HG03521 (cell line): ENCODE measurements around the gene RASSF3.
"Not testable (repeated sequence)": the region's sequence is repeated elsewhere in the genome, so short reads cannot be mapped to it uniquely, and the experiment has no call there.

ENCODE experiments used
- ATAC-seq: cut with Tn5 transposase; IDR thresholded peaks from one replicate; pipeline ENCODE4 v1.9.1; 2021; ENCODE audit warnings: mild to moderate bottlenecking, moderate library complexity; ENCODE audit not compliant: unreplicated experiment

Gene RASSF3

DNA sequence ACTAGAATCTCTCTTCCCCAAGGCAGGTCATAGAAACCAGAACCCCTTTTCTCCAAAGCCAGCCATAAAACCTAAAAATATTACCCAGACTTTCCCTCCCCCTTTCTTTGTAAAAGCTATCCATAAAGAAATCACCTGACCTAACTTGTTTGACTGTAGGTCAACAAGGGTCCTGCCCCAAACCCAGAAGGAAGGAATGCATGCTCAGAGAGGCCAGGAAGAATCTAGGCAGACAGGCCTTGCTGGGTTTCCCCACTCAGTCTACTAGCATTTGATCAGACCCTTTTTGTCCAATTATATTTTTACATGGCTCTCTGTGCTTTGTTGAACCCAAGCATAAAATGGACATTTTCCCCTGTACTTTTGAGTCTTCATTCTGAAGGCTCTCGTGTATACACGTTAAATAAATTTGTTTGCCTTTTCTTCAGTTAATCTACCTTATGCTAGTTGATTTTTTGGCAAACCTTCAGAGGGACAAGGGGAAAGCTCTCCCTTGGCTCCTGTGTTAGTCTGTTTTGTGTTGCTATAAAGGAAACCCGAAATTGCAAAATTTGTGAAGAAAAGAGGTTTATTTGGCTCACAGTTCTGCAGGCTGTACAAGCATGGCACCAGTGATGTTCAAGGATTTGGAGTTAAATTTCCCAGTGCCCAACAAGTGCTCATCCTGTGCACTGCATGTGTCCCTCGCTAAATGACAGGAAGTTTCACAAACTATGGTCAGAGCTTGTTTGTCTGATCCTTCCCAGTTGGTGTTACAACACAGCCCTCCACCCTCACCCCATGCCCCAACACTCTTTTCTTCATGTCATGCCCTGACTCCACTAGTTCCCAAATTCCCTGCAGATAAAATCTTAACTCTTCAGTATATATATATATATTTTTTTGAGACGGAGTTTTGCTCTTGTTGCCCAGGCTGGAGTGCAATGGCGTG is 14.2 kb upstream of the RASSF3 start:
- no peak for ATAC-seq

DNA sequence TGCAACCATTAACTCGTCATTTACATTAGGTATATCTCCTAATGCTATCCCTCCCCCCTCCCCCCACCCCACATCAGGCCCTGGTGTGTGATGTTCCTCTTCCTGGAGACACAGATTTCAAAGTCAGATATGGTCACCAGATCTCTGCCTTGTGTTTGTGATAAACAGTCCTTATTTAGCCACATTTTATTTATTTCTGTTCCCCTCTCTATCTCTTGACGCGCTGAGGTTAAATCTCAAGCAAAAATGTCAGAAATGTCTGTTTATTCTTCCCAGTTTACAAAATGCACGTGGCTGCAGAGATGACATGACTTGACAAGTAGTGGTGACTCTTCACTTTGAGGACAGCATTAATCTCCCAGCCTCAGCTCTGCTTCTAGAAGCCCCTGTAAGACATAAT is 11.5 kb upstream of the RASSF3 start:
- ATAC-seq = no peak

- no peak for ATAC-seq
These were observed 10.1 kb upstream of the RASSF3 start for GRCh38 chr12:64600164-64600561.

- ATAC-seq = no peak
These were observed 7.0 kb upstream of the RASSF3 start for GRCh38 chr12:64603183-64603841.

DNA sequence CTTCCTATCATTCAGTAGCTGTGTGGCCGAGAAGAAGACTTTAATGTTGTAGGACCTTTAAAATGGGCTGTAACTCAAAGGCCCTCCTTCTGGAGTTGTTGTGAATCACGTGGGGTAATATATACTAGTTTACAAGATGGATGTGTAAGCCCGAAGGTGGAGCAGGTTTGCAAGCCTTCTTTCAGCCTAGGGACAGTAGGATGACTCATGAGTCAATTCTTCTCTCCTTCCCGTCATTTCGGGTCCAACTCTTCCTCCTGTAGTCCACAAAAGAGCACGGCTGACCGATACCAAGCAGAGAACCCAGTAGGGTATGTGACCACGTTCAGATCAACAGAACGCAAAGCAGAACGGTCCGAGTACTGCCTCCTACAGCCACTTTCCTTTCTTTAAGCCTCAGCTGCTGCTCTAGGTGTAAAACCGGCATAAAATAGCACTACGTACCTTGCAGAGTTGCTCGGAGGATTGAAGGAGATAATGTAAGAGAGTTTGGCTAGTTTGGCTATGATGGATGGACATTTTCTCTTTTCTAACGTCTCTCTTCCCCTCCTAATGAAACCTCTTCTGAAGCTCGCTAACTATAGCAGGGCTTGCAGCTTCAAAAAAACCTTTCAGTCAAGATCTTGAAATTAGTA is 1.3 kb upstream of the RASSF3 start:
- peak; percentile 23 for ATAC-seq

- ATAC-seq = no peak
These were observed 688 bp upstream of the RASSF3 start for GRCh38 chr12:64609536-64610078.

GRCh38 chr12:64610660-64611340 is 505 bp downstream of the RASSF3 start:
- ATAC-seq = peak; percentile 47

DNA sequence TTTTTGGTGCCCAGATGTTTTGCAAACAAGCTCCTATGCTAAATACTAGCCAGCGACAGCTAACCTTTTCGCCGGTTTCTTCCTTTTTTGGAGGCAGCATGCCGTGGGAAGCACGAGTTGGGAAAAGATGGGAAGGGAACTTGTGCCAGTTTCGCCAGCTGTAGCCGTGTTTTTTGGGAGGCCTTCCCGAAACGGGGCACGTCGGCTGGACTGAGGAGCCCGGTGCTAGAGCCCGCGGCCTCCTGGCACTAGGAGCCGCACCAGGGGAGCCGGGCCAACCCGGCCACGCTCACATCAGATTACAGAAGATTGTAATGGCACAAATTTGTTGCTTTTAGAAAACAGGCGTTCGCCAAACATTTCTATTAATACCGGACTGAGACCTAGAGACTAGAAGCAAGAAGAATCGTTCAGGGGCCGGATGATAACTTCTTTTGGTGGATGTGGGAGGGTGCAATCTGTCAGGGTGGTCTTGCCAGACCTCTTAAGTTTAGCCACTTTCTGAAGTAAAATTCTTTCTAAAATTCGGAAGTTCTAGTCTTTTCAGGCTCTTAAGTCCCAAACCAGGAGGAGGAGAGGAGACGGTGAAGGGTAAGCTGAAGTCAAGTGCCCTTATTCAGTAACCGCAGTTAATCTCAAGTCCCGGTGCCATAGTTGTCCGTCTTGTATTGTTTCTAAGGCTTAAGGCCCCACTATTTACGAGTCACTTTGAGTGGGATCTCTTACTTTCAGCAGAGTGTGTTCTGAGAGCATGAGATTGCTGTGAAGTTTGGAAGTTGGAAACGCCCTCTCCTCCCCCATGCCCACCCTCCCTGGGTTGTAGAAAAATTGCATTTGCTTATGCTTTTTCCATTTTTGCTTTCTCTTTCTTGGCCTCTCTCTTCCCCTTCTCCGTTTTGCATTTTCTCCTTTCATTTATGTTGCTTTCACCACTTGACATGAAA is 1.3 kb downstream of the RASSF3 start:
- no peak for ATAC-seq

GRCh38 chr12:64612843-64613242 is 2.5 kb downstream of the RASSF3 start:
- no peak for ATAC-seq

DNA sequence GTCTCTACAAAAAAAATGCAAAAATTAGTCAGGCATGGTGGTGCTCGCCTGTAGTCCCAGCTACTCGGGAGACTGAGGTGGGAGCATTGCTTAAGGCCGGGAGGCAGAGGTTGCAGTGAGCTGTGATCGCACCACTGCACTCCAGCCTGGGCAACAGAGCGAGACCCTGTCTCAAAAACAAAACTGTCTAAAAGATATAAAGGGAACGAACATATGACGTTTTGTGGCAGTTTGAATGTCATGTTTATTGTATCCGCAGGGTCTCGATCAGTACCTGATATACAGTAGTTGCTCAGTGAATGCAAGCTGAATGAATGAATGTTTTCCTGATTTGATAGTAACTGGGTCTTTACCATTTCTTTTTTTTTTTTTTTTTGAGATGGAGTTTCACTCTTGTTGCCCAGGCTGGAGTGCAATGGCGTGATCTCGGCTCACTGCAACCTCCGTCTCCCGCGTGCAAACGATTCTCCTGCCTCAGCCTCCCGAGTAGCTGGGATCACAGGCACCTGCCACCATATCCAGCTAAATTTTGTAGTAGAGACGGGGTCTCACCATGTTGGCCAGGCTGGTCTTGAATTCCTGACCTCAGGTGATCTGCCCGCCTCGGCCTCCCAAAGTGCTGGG is 3.6 kb downstream of the RASSF3 start:
- ATAC-seq = not testable (repeated sequence)

GRCh38 chr12:64616201-64616600 is 5.9 kb downstream of the RASSF3 start:
- no peak for ATAC-seq

DNA sequence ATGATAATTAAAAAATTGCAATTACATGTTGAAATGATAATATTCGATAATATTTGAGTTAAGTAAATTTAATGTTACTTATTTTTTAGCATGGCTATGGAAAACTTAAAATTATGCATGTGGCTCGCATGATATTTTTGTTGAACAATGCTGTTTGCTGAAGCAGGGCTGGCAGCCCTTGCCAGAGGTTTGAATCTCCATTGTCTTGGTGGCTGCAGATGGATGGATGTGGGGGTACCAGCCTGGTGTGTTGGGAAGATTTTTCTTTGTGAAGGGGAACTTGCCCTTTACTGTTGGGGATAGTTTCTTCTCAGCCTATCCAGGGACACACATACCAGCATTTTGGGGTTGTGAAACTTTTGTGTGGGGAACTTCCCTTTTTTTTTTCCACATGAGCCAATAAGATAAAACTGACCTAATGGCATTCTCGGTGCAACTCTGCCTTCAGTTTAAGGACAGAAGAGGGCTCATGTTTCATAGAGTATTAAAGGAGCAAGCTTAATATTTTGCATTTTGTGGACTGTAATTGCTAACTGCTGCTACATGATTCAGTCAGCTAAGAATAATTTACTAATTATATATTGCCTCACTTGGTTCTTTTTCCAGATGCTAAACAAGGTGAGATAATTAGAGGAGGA is 8.8 kb downstream of the RASSF3 start:
- ATAC-seq = peak; percentile 36

DNA sequence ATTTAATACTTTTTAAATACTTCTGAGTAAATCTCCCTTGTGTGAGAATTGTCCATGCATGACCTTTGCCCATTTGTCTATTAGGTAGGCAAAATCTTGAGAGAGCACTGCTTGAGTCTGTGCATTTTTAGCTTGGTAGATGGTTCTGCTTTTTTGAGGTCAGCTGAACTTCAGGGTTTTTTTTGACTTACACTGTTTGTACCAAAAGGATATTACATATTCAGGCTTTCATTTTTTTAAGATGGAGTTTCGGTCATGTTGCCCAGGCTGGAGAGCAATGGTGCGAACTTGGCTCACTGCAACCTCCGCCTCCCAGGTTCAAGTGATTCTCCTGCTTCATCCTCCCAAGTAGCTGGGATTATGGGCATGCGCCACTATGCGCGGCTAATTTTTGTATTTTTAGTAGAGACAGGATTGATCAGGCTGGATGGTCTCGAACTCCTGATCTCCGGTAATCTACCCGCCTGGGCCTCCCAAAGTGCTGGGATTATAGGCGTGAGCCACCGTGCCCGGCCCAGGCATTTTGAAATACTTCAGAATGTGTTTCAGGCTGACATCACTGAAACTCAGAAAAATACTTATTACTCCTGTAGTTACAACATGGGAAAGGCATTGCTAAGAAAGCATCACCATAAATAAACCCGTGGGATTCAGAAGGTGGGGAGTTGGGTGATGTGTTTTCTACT is 11.1 kb downstream of the RASSF3 start:
- peak; percentile 70 for ATAC-seq

DNA sequence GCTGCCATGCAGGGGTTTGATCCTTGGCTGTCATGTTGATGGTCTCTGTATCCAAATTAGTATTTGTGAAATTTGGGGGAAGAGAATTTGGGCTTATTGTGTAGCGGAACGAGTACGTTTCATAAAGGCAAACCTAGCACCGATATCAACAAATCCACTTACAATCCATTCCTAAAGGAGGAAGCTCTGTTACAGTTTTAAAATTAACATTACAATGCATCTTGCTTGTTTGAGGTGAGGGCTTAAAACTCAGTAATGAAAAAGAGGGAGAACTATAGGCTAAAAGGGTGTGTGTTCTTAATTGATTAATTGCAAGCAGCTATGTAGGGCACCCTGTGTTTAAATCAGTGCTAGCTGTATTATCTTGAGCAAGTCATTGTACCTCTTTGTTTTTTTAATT is 13.7 kb downstream of the RASSF3 start:
- ATAC-seq = no peak

- peak; percentile 37 for ATAC-seq
These were observed 15.2 kb downstream of the RASSF3 start for GRCh38 chr12:64625243-64626077.

GRCh38 chr12:64626588-64626987 is 16.3 kb downstream of the RASSF3 start:
- not testable (repeated sequence) for ATAC-seq

DNA sequence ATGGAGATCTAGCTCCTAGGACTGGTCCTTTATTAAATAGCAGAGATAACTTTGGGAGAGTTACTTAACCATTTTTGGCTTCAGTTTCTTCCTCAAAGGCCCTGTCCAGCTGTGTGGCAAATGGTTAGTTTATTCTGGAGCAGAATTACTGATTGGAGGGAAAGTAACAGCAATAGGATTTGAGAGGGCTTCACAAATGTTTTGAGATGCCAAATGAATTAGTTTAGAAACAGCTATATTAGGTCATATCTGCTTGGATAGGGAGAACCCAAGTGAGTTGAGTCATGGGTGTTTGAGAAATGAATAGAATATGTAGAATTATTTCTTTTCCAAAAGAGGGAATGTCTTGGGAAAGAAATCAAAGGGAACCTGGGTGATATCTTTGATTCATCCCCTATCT is 17.5 kb downstream of the RASSF3 start:
- ATAC-seq = no peak
